DLD1 (cell line): ENCODE data around the gene COG5.

ENCODE experiments used
- in situ Hi-C: cut with HindIII; loops from 2 replicates; pipeline ENCODE4 v1.10.0; 2017; ENCODE audit warnings: low sequenced_read_pairs

COG5 gene

GRCh38 chr7:107526672-107527071 is 37.0 kb downstream of the COG5 start:
- in situ Hi-C loops: no loop called here

GRCh38 chr7:107506674-107507339 is 56.9 kb downstream of the COG5 start:
- in situ Hi-C loops: no loop called here

- in situ Hi-C loops: no loop called here
Observed at GRCh38 chr7:107505997-107506673, 57.6 kb downstream of the COG5 start.

GRCh38 chr7:107505362-107505761 is 58.4 kb downstream of the COG5 start:
- in situ Hi-C loops: no loop called here

DNA sequence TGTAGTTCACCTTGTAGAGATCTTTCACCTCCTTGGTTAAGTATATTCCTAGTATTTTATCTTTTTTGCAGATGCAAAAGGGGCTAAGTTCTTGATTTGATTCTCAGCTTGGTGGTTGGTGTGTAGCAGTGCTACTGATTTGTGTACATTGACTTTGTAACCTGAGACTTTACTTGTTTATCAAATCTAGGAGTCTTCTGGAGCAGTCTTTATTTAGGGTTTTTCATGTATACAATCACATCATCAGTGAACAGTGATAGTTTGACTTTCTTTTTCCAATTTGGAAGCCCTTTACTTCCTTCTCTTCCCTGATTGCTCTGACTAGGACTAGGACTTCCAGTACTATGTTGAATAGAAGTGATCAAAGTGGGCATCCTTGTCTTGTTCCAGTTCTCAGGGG is 60.0 kb downstream of the COG5 start:
- in situ Hi-C loops: no loop called here

DNA sequence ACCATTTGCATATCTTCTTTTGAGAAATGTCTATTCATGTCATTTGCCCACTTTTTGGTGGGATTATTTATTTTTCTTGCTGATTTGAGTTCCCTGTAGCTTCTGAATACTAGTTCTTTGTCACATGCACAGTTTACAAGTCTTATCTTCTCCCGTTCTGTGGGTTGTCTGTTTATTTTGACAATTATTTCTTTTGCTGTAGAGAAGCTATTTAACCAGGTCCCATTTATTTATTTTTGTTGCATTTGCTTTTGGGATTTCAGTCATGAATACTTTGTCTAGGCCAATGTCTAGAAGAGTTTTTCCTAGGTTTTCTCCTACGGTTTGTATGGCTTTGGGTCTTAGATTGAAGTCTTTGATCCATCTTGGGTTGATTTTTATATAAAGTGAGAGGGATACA is 60.9 kb downstream of the COG5 start:
- in situ Hi-C loops: no loop called here

- in situ Hi-C loops: no loop called here
Observed at GRCh38 chr7:107502154-107502553, 61.6 kb downstream of the COG5 start.

DNA sequence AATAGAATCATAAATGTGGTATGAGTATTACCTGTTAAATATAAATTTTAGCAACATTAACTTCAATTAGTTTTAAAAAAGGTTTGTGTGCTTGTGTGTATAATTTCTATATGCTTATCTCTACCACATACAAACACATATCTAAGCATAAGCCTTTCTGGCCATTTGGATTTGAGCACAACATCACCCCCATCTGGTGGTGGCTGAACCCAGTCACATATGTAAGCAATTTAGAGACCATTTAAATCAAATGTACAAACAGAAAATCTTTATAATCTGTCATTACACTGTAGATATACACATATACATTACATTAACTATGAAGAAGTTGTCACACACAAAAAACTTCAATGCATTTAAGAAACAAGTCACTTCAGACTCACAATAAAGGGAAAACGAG is 62.1 kb downstream of the COG5 start:
- in situ Hi-C loops: no loop called here

DNA sequence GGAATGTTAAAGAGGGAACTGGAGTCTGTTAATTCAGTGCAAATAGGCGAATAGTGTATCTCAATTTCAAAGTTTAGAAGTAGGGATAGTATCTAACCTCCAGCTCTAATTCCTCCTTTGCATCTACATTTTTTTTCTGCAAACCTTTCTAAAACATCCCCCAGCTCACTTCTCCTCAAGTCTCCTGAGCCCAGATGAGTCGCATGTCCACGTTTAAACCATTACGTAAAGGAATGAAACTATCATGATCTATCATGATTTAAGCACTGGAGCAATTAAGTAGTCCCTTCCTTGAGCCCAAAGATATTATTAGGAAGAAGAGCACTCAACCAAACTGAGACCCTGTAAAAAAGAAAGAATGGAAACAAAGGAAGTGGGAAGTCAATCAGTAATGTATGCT is 64.0 kb downstream of the COG5 start:
- in situ Hi-C loops: no loop called here

- in situ Hi-C loops: no loop called here
Observed at GRCh38 chr7:107495516-107495915, 68.2 kb downstream of the COG5 start.

DNA sequence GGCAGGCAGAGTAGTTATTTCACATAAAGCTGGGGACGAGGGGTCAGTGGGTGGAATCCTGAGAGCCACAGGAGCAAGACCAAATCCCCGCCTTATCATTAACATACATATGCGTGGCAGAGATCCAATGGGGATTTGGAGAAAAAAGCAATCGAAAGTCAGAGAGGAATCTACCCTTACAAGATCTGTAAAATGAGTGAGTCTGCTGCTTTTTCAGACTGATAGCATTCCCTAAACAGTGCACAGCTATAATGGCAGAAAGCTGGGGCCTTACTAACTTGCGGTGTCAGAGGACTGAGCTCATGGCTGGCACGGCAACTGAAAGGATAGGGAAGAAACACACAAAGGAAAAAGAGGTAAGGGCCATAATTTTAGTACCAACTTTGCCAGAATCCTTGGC is 68.8 kb downstream of the COG5 start:
- in situ Hi-C loops: no loop called here

DNA sequence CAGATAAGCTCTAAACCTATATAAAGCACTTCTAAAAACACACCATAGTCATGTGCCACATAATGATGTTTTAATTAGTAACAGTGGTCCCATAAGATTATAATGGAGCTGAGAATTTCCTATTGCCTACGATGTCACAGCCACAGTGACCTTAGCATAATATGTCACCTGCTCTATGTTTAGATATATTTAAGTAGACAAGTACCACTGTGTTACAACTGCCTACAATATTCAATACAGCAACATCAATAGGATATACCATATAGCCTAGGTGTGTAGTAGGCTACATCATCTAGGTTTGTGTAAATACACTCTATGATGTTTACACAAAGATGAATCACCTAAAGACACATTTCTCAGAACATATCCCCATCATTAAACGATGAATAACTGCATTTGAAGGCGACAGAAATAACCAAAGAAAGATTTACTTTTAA is 69.4 kb downstream of the COG5 start:
- in situ Hi-C loops: no loop called here

DNA sequence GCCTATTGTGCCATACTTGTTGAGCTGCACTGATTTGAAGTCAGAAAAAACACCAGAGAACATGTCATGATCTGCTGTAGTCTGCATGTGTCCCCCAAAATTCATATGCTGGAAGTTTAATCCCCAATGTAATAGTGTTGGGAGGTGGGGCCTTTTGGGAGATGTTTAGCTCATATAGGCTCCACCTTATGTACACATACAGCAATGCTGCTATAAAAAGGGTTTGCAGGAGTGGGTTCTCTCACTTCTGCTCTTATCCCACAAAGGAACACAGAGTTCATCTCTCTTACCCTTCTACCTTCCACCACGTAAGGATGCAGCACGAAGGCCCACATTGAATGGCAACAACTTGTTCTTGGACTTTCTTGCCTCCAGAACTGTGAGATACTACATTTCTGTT is 70.8 kb downstream of the COG5 start:
- in situ Hi-C loops: no loop called here

GRCh38 chr7:107486041-107486440 is 77.7 kb downstream of the COG5 start:
- in situ Hi-C loops: no loop called here

- in situ Hi-C loops: no loop called here
Observed at GRCh38 chr7:107482571-107482970, 81.1 kb downstream of the COG5 start.

- in situ Hi-C loops: no loop called here
Observed at GRCh38 chr7:107480932-107481331, 82.8 kb downstream of the COG5 start.

DNA sequence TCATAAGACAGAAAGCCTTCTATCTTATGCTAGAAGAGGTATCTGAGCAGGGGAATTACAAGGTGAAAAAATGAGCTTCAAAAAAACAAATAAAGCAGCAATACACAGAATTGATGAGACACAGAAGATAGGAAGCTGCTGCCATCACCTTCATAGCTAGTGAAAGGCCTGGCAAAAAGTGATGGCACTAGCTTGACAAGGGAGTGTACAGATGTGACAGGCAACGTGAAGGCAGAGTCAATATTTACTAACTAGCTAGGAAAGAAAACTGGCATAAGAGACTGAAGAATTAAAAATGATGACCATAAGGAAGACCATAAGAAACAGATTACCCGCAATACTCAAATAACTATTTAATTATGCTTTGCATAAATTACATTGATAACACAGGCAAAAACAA is 84.4 kb downstream of the COG5 start:
- in situ Hi-C loops: no loop called here

DNA sequence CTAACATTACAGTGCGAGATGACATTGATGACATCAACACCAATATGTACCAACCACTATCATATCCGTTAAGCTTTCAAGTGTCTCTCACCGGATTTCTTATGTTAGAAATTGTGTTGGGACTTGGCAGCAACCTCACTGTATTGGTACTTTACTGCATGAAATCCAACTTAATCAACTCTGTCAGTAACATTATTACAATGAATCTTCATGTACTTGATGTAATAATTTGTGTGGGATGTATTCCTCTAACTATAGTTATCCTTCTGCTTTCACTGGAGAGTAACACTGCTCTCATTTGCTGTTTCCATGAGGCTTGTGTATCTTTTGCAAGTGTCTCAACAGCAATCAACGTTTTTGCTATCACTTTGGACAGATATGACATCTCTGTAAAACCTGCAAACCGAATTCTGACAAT is 89.6 kb downstream of the COG5 start:
- in situ Hi-C loops: no loop called here

DNA sequence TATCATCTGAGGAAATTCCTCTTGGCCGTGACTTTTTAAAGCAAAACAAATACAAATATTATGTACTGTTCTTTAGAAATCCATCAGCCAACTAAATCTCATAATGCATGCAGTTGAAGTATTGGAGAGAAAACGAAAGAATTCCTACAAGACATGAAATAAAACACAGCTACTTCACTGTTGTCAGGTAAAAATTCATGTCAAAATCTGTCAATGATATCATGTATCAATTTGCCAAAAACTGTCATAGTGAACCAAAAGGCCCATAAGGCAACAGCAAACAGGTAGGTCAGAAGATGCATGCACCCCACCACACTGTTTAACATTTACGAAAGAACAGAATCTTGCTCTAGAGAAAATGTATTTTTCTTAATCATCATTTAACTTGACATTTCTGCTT is 91.6 kb downstream of the COG5 start:
- in situ Hi-C loops: no loop called here

GRCh38 chr7:107471292-107472070 is 92.2 kb downstream of the COG5 start:
- in situ Hi-C loops: no loop called here

DNA sequence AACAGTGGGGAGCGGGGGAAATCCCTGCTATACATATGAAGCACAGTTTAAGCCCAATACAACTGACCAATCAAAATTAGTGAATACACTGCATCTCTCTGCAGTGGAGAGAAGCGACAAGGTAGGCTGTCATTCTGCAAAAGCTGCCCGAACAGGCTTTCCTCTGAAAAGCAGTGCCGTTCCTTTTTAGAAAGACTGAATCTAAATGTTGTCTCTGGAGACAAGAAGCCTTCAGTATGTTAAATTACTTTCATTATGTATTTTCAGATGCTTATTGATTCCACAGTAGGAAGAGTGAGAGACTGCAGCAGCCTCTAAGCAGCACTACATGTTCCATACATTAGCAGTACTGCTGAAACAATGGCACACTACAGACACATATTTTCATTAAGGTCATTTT is 93.8 kb downstream of the COG5 start, which contains the start of gene GPR22:
GPR22 (plus strand) TSS at position 129 of the 400 bp plus-strand sequence. CDS start 4,004 bp downstream, outside the sequence.
- in situ Hi-C loops: loop anchor here (10.0 kb wide), 2 partner anchors 175 to 255 kb away; no protein-coding TSS in a partner anchor

- in situ Hi-C loops: loop anchor here (10.0 kb wide), 2 partner anchors 176 to 256 kb away; no protein-coding TSS in a partner anchor
Observed at GRCh38 chr7:107468824-107469223, 94.9 kb downstream of the COG5 start.
